Natural killer cell (primary cell): ENCODE measurements around the gene SEC61B. TPM values are rescaled to one million over a fixed set of nuclear protein-coding genes. Genes with fewer than 3 reads are reported as not detected.

Experiments
- ATAC-seq, 3 donors: fragments of 150-1000 bp in 2 of 3; fragments of 200-7000 bp in 1 of 3; cut with Tn5 transposase; 1 replicate in 1 of 3; 2 replicates in 2 of 3; pipeline ENCODE4 v1.10.0; 2021; ENCODE audit warnings: mild to moderate bottlenecking in 2 of 3, moderate library complexity in 2 of 3
- DNase-seq, 2 donors: peaks; one replicate each; pipeline versions ENCODE4 v3.0.0 to v3.0.0-alpha.2; 2013 to 2021; ENCODE audit warnings: mixed read lengths in 1 of 2
- H3K27ac ChIP-seq: one replicate; pipeline ENCODE4 v1.5.1; 2013; ENCODE audit warnings: mild to moderate bottlenecking, low read length
- H3K27me3 ChIP-seq: one replicate; pipeline ENCODE4 v1.6.1; 2013; ENCODE audit warnings: low read length; ENCODE audit not compliant: control insufficient read depth, insufficient read depth
- H3K36me3 ChIP-seq: one replicate; pipeline ENCODE4 v1.6.1; 2013; ENCODE audit warnings: low read length; ENCODE audit not compliant: control insufficient read depth, insufficient read depth
- H3K4me1 ChIP-seq: one replicate; pipeline ENCODE4 v1.6.1; 2013; ENCODE audit warnings: low read length; ENCODE audit not compliant: control insufficient read depth, insufficient read depth
- H3K4me3 ChIP-seq: one replicate; pipeline ENCODE4 v1.5.1; 2013; ENCODE audit warnings: low read length
- H3K9me3 ChIP-seq: one replicate; pipeline ENCODE4 v1.6.1; 2013; ENCODE audit warnings: low read length; ENCODE audit not compliant: control insufficient read depth, insufficient read depth
- H3K27ac Mint-ChIP-seq, 2 donors: one replicate each; pipeline ENCODE4 v1.8.0; 2022; ENCODE audit warnings: mild to moderate bottlenecking in 2 of 2, mixed read lengths in 2 of 2, moderate library complexity in 1 of 2
- H3K27me3 Mint-ChIP-seq, 2 donors: one replicate each; pipeline ENCODE4 v1.8.0; 2022; ENCODE audit warnings: low read depth in 2 of 2, mixed read lengths in 2 of 2
- H3K36me3 Mint-ChIP-seq: one replicate; pipeline ENCODE4 v1.8.0; 2022; ENCODE audit warnings: mixed read lengths
- H3K4me1 Mint-ChIP-seq, 2 donors: one replicate each; pipeline ENCODE4 v1.8.0; 2022; ENCODE audit warnings: mixed read lengths in 2 of 2
- H3K4me3 Mint-ChIP-seq: one replicate; pipeline ENCODE4 v1.8.0; 2022; ENCODE audit warnings: mild to moderate bottlenecking, moderate library complexity, mixed read lengths
- H3K9me3 Mint-ChIP-seq, 2 donors: one replicate each; pipeline ENCODE4 v1.8.0; 2022; ENCODE audit warnings: mixed read lengths in 2 of 2
- WGBS: methylation state at CpG from one replicate; pipeline ENCODE4 v1.1.7; 2013; ENCODE audit warnings: missing lambda C conversion rate; ENCODE audit not compliant: insufficient coverage; 5-methylcytosine and 5-hydroxymethylcytosine counted together
- intact Hi-C: fragments of 100-400 bp; cut with micrococcal nuclease; formaldehyde crosslinking; loops from one replicate; pipeline ENCODE4 v1.14.2; 2022
- total RNA-seq, 4 donors: library from RNA; stranded (reverse); fragments of 120-200 nt in 1 of 4; gene quantifications; one replicate each; pipeline versions ENCODE4 v1.2.3 to v1.2.4, GENCODE V29; 2013 to 2022
- TF ChIP-seq, protein P1 (sequence below): fragments of 200-600 bp; IDR thresholded peaks from one replicate; pipeline ENCODE4 v1.8.0; 2022; ENCODE audit warnings: antibody characterized with exemption

Gene SEC61B
- total RNA-seq, 3 donors from 2014 or later (not counting 1 experiment from before 2014, with no cell fraction given), result 78.9 to 95.1 (median 93.8) TPM

DNA sequence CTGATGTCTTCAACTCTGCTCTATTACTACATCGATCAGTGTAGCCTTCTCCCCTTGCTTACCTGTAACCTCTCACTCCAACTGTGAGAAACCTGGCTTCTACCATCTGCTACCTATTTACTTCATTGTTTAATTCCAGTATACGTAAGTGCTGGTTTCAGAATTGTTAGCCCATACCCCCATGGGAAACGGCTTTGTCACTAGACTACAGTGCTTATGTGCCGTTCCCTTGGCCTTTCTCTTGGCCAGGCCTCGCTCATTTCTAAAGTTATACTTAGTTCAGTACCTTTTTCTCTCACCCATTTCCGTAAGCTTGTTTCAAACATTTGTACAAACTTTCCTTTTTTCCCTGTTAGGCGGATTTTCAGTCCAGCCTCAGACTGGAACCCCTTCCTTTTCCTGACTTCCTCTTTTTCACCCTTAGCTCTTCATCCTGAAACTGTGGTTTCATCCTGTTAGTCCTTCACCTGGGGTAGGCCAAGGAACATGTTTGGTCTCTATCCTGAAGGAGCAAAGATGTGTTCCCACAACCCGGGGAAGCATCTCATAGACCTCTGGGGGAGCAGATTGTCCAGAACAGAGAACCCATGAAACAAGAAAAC lies 22.0 kb upstream of the SEC61B start:
- H3K4me1 ChIP-seq, result no peaks in the 10 kb centered on the region
- no peak overlapping the region for H3K27ac ChIP-seq
- H3K4me3 ChIP-seq, result no peak overlapping the region
- Mint-ChIP-seq H3K4me1 (peaks cover 0 to 6% of the 10 kb centered on the region in 2 donors), H3K27ac (no peak overlapping the region), H3K4me3 (no peak overlapping the region), H3K9me3 (no peaks in the 10 kb centered on the region), H3K27me3 (peaks cover 0 to 3% of the 10 kb centered on the region in 2 donors), H3K36me3 (no peaks in the 10 kb centered on the region)
- 86% methylated on average over 8 of the region's 8 CpGs for WGBS
- no peaks in the 10 kb centered on the region for H3K9me3 ChIP-seq
- no peaks in the 10 kb centered on the region for H3K27me3 ChIP-seq
- TF ChIP-seq, protein P1, sequence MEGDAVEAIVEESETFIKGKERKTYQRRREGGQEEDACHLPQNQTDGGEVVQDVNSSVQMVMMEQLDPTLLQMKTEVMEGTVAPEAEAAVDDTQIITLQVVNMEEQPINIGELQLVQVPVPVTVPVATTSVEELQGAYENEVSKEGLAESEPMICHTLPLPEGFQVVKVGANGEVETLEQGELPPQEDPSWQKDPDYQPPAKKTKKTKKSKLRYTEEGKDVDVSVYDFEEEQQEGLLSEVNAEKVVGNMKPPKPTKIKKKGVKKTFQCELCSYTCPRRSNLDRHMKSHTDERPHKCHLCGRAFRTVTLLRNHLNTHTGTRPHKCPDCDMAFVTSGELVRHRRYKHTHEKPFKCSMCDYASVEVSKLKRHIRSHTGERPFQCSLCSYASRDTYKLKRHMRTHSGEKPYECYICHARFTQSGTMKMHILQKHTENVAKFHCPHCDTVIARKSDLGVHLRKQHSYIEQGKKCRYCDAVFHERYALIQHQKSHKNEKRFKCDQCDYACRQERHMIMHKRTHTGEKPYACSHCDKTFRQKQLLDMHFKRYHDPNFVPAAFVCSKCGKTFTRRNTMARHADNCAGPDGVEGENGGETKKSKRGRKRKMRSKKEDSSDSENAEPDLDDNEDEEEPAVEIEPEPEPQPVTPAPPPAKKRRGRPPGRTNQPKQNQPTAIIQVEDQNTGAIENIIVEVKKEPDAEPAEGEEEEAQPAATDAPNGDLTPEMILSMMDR, result no peak
- intact Hi-C loops, result no loop called here
- DNase-seq (no peak), ATAC-seq (no peak)
- H3K36me3 ChIP-seq, result no peaks in the 10 kb centered on the region

DNA sequence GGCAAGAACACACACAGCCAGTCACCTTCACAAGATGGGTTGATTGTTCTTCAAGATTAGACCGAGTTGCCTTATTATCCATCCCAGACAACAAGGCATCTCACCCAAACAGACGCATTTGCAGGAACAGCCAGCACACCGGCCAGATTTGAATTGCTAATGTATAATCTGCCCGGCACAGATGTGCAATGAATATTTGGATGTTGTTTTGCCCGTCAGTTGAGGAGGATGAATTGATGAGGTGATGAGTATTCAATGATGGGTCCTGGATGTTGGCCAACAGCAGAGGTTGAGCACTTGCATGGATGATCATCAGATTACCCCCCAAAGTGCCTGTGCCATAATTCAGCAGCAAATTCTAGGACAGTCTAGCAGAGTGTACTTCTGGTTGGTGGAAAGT lies 20.5 kb upstream of the SEC61B start:
- Mint-ChIP-seq H3K27me3 (peaks cover under 1 to 4% of the 10 kb centered on the region in 2 donors), H3K36me3 (no peaks in the 10 kb centered on the region), H3K4me3 (no peak overlapping the region), H3K27ac (no peak overlapping the region), H3K9me3 (no peaks in the 10 kb centered on the region), H3K4me1 (peaks cover 0 to 3% of the 10 kb centered on the region in 2 donors)
- H3K36me3 ChIP-seq, result no peaks in the 10 kb centered on the region
- H3K4me1 ChIP-seq, result no peaks in the 10 kb centered on the region
- WGBS, result 87% methylated on average over 5 of the region's 5 CpGs
- DNase-seq (no peak), ATAC-seq (no peak)
- intact Hi-C loops, result no loop called here
- H3K9me3 ChIP-seq, result no peaks in the 10 kb centered on the region
- H3K27me3 ChIP-seq, result no peaks in the 10 kb centered on the region
- no peak overlapping the region for H3K27ac ChIP-seq
- H3K4me3 ChIP-seq, result no peak overlapping the region
- TF ChIP-seq, protein P1, result no peak

DNA sequence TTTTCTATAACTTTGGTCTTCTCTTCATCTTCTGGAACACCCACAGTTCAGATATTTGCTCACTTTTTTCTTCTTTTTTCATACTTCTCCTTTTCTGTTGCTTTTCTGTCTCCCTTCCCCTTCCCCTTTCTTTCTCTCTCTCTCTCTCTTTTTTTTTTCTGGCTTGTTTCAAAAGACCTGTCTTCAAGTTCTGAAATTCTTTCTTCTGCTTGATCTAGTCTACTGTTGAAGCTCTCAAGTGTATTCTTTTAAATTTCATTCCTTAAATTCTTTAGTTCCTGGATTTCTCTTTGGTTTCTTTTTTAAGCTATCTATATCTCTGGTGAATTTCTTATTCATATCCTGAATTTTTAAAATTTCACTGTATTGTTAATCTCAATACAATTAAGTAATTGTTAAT lies 11.5 kb upstream of the SEC61B start:
- TF ChIP-seq, protein P1, result no peak
- DNase-seq (no peak), ATAC-seq (no peak)
- H3K4me1 ChIP-seq, result no peaks in the 10 kb centered on the region
- H3K9me3 Mint-ChIP-seq, result peaks cover 4 to 7% of the 10 kb centered on the region in 2 donors
- H3K4me3 ChIP-seq, result no peak overlapping the region
- H3K36me3 ChIP-seq, result no peaks in the 10 kb centered on the region
- no peak overlapping the region for H3K4me3 Mint-ChIP-seq
- H3K27me3 Mint-ChIP-seq, result peaks cover 6 to 18% of the 10 kb centered on the region in 2 donors
- peaks cover 0 to 7% of the 10 kb centered on the region in 2 donors for H3K4me1 Mint-ChIP-seq
- H3K27ac Mint-ChIP-seq, result no peak overlapping the region
- peaks cover 6% of the 10 kb centered on the region for H3K9me3 ChIP-seq
- peaks cover 17% of the 10 kb centered on the region for H3K36me3 Mint-ChIP-seq
- intact Hi-C loops, result no loop called here
- H3K27me3 ChIP-seq, result no peaks in the 10 kb centered on the region
- H3K27ac ChIP-seq, result no peak overlapping the region

DNA sequence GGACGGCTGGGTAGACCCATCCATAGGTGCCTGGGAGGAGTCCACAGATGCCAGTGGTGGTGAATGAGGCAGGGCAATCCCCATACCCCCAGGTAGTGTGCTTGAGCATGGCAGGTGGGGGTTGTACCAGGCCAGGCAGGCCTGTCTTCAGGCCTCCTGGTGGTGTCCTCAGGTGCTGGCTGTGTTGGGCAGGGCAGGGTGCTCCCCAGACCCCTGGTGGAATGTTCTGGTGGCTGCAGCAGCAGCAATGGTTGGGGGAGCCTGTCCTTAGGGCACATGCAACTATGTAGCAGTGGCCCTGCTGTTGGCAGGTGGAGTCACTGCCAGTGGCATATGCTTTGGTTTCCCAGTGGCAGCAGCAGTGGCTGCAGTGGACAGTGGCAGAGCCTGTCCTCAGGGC lies 10.3 kb upstream of the SEC61B start:
- peaks cover 0 to 13% of the 10 kb centered on the region in 2 donors for H3K4me1 Mint-ChIP-seq
- Histone ChIP-seq H3K4me1 (no peaks in the 10 kb centered on the region), H3K27ac (no peak overlapping the region), H3K4me3 (no peak overlapping the region), H3K36me3 (no peaks in the 10 kb centered on the region), H3K27me3 (no peaks in the 10 kb centered on the region), H3K9me3 (peaks cover 6% of the 10 kb centered on the region)
- H3K4me3 Mint-ChIP-seq, result no peak overlapping the region
- peaks cover 6 to 13% of the 10 kb centered on the region in 2 donors for H3K27me3 Mint-ChIP-seq
- peaks cover 4 to 7% of the 10 kb centered on the region in 2 donors for H3K9me3 Mint-ChIP-seq
- DNase-seq, result no peak
- TF ChIP-seq, protein P1, result no peak
- WGBS, result 100% methylated on average over 1 of the region's 1 CpG
- intact Hi-C loops, result no loop called here
- no peak overlapping the region for H3K27ac Mint-ChIP-seq
- no peak for ATAC-seq
- H3K36me3 Mint-ChIP-seq, result peaks cover 17% of the 10 kb centered on the region
